Sciatic nerve (tissue), 2 donors: ENCODE data around the gene TLDC2. TPM values are rescaled to one million over a fixed set of nuclear protein-coding genes. Genes with fewer than 3 reads are reported as not detected.
"Not testable (repeated sequence)": the region's sequence is repeated elsewhere in the genome, so short reads cannot be mapped to it uniquely, and the experiment has no call there.

Experiments used
- ATAC-seq: fragments of 200-7000 bp; cut with Tn5 transposase; one replicate; pipeline ENCODE4 v1.9.1; 2020; ENCODE audit warnings: mild to moderate bottlenecking, moderate library complexity
- DNase-seq: peaks from one replicate; pipeline ENCODE4 v3.0.0-alpha.2; 2020; ENCODE audit warnings: low spot score
- intact Hi-C: fragments of 100-400 bp; cut with DNase I; formaldehyde crosslinking; loops from one replicate; pipeline ENCODE4 v1.14.2; 2022
- total RNA-seq: library from RNA; stranded (reverse); fragmentation: NEBNext Ultra II Directional; extraction: Animal tissue kit (Norgen Biotek cat#: 25700); gene quantifications from one replicate; pipeline ENCODE4 v1.2.1, GENCODE V29; 2021
- donor health status: DM: no; HTN: no; CAD: no.
- donor health status: DM: no; HTN: no; CAD: no.

Gene TLDC2
- total RNA-seq, 1 donor from 2014 or later, result 0.31 TPM

- intact Hi-C loops, result no loop called here
- DNase-seq (no peak), ATAC-seq (peak; percentile 13)
Observed at GRCh38 chr20:36887752-36888090, 11.8 kb downstream of the TLDC2 start.

GRCh38 chr20:36888880-36889516 is 13.1 kb downstream of the TLDC2 start:
- DNase-seq (no peak), ATAC-seq (no peak)
- intact Hi-C loops, result no loop called here

- intact Hi-C loops, result no loop called here
- DNase-seq (no peak), ATAC-seq (no peak)
Observed at GRCh38 chr20:36890586-36890985, 14.6 kb downstream of the TLDC2 start.

GRCh38 chr20:36891211-36891610 is 15.3 kb downstream of the TLDC2 start:
- intact Hi-C loops, result no loop called here
- DNase-seq (no peak), ATAC-seq (no peak)

- ATAC-seq, result no peak
- peak; percentile 27 for DNase-seq
- intact Hi-C loops, result no loop called here
Observed at GRCh38 chr20:36893801-36894200, 17.9 kb downstream of the TLDC2 start.

GRCh38 chr20:36895036-36895435 is 19.1 kb downstream of the TLDC2 start:
- ATAC-seq, result no peak
- no peak for DNase-seq
- intact Hi-C loops, result no loop called here

- DNase-seq (no peak), ATAC-seq (no peak)
- intact Hi-C loops, result no loop called here
Observed at GRCh38 chr20:36904690-36905089, 28.8 kb downstream of the TLDC2 start.

- ATAC-seq, intact Hi-C loops: not testable (repeated sequence)
- peak; percentile 34 for DNase-seq
Observed at GRCh38 chr20:36905566-36905965, 29.6 kb downstream of the TLDC2 start.

- intact Hi-C loops, ATAC-seq: not testable (repeated sequence)
- DNase-seq, result peak; percentile 15
Observed at GRCh38 chr20:36906086-36906485, 30.1 kb downstream of the TLDC2 start.

- intact Hi-C loops, result no loop called here
- no peak for ATAC-seq
Observed at GRCh38 chr20:36908603-36909002, 32.7 kb downstream of the TLDC2 start.

GRCh38 chr20:36916199-36916598 is 40.3 kb downstream of the TLDC2 start:
- ATAC-seq (no peak), DNase-seq (no peak)
- intact Hi-C loops, result no loop called here

More at GRCh38 chr20:36908603-36909002, 32.7 kb downstream of the TLDC2 start:
- DNase-seq, result no peak

GRCh38 chr20:36917240-36917639 is 41.3 kb downstream of the TLDC2 start:
- intact Hi-C loops, result no loop called here
- DNase-seq, result no peak
- no peak for ATAC-seq

GRCh38 chr20:36917943-36918342 is 42.0 kb downstream of the TLDC2 start:
- ATAC-seq (no peak), DNase-seq (no peak)
- intact Hi-C loops, result no loop called here

- peak; percentile 74 for ATAC-seq
- DNase-seq, result peak; percentile 42
- intact Hi-C loops, result no loop called here
Observed at GRCh38 chr20:36919715-36920333, 43.9 kb downstream of the TLDC2 start.

GRCh38 chr20:36920334-36920730 is 44.4 kb downstream of the TLDC2 start:
- intact Hi-C loops, result no loop called here
- DNase-seq (peak; percentile 52), ATAC-seq (no peak)

- intact Hi-C loops, result no loop called here
- ATAC-seq (no peak), DNase-seq (peak; percentile 30)
Observed at GRCh38 chr20:36924167-36925045, 48.5 kb downstream of the TLDC2 start.

- intact Hi-C loops, result no loop called here
- DNase-seq (no peak), ATAC-seq (no peak)
Observed at GRCh38 chr20:36925234-36925633, 49.3 kb downstream of the TLDC2 start.

GRCh38 chr20:36926653-36927200 is 50.8 kb downstream of the TLDC2 start:
- ATAC-seq, result no peak
- DNase-seq, result no peak
- intact Hi-C loops, result no loop called here

- DNase-seq (no peak), ATAC-seq (no peak)
- intact Hi-C loops, result no loop called here
Observed at GRCh38 chr20:36927704-36928103, 51.8 kb downstream of the TLDC2 start.

- DNase-seq (peak; percentile 25), ATAC-seq (no peak)
- intact Hi-C loops, result no loop called here
Observed at GRCh38 chr20:36929290-36929689, 53.4 kb downstream of the TLDC2 start.
